ENCODE measurements around the gene ZDHHC5. TPM values are rescaled to one million over a fixed set of nuclear protein-coding genes. Genes with fewer than 3 reads are reported as not detected.
"Not testable (repeated sequence)": the region's sequence is repeated elsewhere in the genome, so short reads cannot be mapped to it uniquely, and the experiment has no call there.

The ZDHHC5 gene
- total and polyA plus RNA-seq, 2 donors (not counting 1 experiment from before 2014, with no cell fraction given) = 31.5 to 53.8 TPM

- no peak for TF ChIP-seq EZH2 (IDR thresholded peaks at IDR 0.05; ENCODE audit: borderline replicate concordance, insufficient read depth, low read depth, low read length, poor library complexity, severe bottlenecking)
- TF ChIP-seq CTCF (IDR thresholded peaks at IDR 0.05) = no peak
- no peak overlapping the region for H3K27ac ChIP-seq (ENCODE audit: low read length in 2 of 2)
- H3K36me3 ChIP-seq (replicated peaks in 1 of 2; ENCODE audit: control extremely low read depth in 1 of 2, control insufficient read depth in 1 of 2, extremely low read depth in 1 of 2, insufficient read depth in 2 of 2, low read length in 1 of 2) = peaks cover 2 to 30% of the 10 kb centered on the region in 2 experiments
- H3K9ac ChIP-seq (ENCODE audit: low read length) = no peak overlapping the region
- DNase-seq (no peak), ATAC-seq (ENCODE audit: low read depth) (no peak)
- H3K4me1 Mint-ChIP-seq = peaks cover 9% of the 10 kb centered on the region
- no peak overlapping the region for H3K4me2 ChIP-seq (replicated peaks; ENCODE audit: low read depth, low read length, poor library complexity, severe bottlenecking)
- no peaks in the 10 kb centered on the region for H4K20me1 ChIP-seq (ENCODE audit: control insufficient read depth, insufficient read depth, low read length, poor library complexity, severe bottlenecking)
- H3K9me3 ChIP-seq (ENCODE audit: control extremely low read depth in 1 of 3, control insufficient read depth in 2 of 3, insufficient read depth in 1 of 3, low read length in 2 of 3) = no peaks in the 10 kb centered on the region
- no peak overlapping the region for H2AFZ ChIP-seq (ENCODE audit: insufficient read depth, low read depth, low read length, poor library complexity, severe bottlenecking)
- H3K27ac Mint-ChIP-seq = no peak overlapping the region
- no peak overlapping the region for H3K4me3 ChIP-seq (ENCODE audit: control extremely low read depth in 1 of 5, extremely low read depth in 1 of 5, insufficient read depth in 1 of 5, low read depth in 2 of 5, low read length in 4 of 5)
- no CpG with 5 or more reads among the region's 6 CpGs for WGBS (ENCODE audit: insufficient coverage)
- H3K27me3 Mint-ChIP-seq = no peaks in the 10 kb centered on the region
- H3K9me3 Mint-ChIP-seq (ENCODE audit: insufficient read depth) = no peaks in the 10 kb centered on the region
- intact Hi-C loops (cut with micrococcal nuclease) = no loop called here
- no peaks in the 10 kb centered on the region for H3K4me1 ChIP-seq (ENCODE audit: control insufficient read depth in 2 of 2, insufficient read depth in 2 of 2, low read length in 2 of 2)
- H3K79me2 ChIP-seq (ENCODE audit: control insufficient read depth, insufficient read depth, low read length) = peaks cover 32% of the 10 kb centered on the region
- CTCF ChIA-PET = interaction anchor here (1.2 kb wide), 1 partner anchor 95 kb away, joined by 4 read pairs; no protein-coding TSS in a partner anchor
- no peaks in the 10 kb centered on the region for H3K27me3 ChIP-seq (replicated peaks in 1 of 4; ENCODE audit: control extremely low read depth in 1 of 4, control insufficient read depth in 3 of 4, insufficient read depth in 4 of 4, low read length in 3 of 4)
- H3K4me3 Mint-ChIP-seq = no peak overlapping the region
- POLR2A ChIA-PET = no interaction called here
Observed at GRCh38 chr11:57704932-57705331, 37.0 kb downstream of the ZDHHC5 start.

GRCh38 chr11:57705432-57705831 lies 37.5 kb downstream of the ZDHHC5 start:
- H3K4me3 Mint-ChIP-seq; H3K9ac ChIP-seq (ENCODE audit: low read length); H3K4me3 ChIP-seq (ENCODE audit: control extremely low read depth in 1 of 5, extremely low read depth in 1 of 5, insufficient read depth in 1 of 5, low read depth in 2 of 5, low read length in 4 of 5); H3K27ac ChIP-seq (ENCODE audit: low read length in 2 of 2); intact Hi-C loops (cut with micrococcal nuclease); POLR2A ChIA-PET; H3K4me2 ChIP-seq (replicated peaks; ENCODE audit: low read depth, low read length, poor library complexity, severe bottlenecking); DNase-seq; ATAC-seq (ENCODE audit: low read depth); H3K4me1 ChIP-seq (ENCODE audit: control insufficient read depth in 2 of 2, insufficient read depth in 2 of 2, low read length in 2 of 2); H3K27me3 Mint-ChIP-seq; H4K20me1 ChIP-seq (ENCODE audit: control insufficient read depth, insufficient read depth, low read length, poor library complexity, severe bottlenecking); H3K27ac Mint-ChIP-seq; H3K9me3 Mint-ChIP-seq (ENCODE audit: insufficient read depth); H2AFZ ChIP-seq (ENCODE audit: insufficient read depth, low read depth, low read length, poor library complexity, severe bottlenecking); H3K9me3 ChIP-seq (ENCODE audit: control extremely low read depth in 1 of 3, control insufficient read depth in 2 of 3, insufficient read depth in 1 of 3, low read length in 2 of 3); H3K27me3 ChIP-seq (replicated peaks in 1 of 4; ENCODE audit: control extremely low read depth in 1 of 4, control insufficient read depth in 3 of 4, insufficient read depth in 4 of 4, low read length in 3 of 4): not testable (repeated sequence)
- Histone ChIP-seq H3K36me3 (replicated peaks in 1 of 2; ENCODE audit: control extremely low read depth in 1 of 2, control insufficient read depth in 1 of 2, extremely low read depth in 1 of 2, insufficient read depth in 2 of 2, low read length in 1 of 2) (peaks cover 2 to 27% of the 10 kb centered on the region in 2 experiments), H3K79me2 (ENCODE audit: control insufficient read depth, insufficient read depth, low read length) (peaks cover 37% of the 10 kb centered on the region)
- WGBS (ENCODE audit: insufficient coverage) = 100% methylated on average over 3 of the region's 8 CpGs
- CTCF ChIA-PET = interaction anchor here (1.2 kb wide), 1 partner anchor 95 kb away, joined by 4 read pairs; no protein-coding TSS in a partner anchor
- peaks cover 11% of the 10 kb centered on the region for H3K4me1 Mint-ChIP-seq
